ENCODE data around the gene OPRM1.

Gene OPRM1

GRCh38 chr6:154292855-154293519, 253.9 kb downstream of the OPRM1 start:
- ChIA-PET CTCF (no interaction called here), POLR2A (no interaction called here)
- DNase-seq (ENCODE audit: extremely low spot score) = no peak

GRCh38 chr6:154295733-154296132, 256.7 kb downstream of the OPRM1 start:
- no peak for DNase-seq (ENCODE audit: extremely low spot score)
- CTCF ChIA-PET = interaction anchor here (1.6 kb wide), 1 partner anchor 19 kb away, joined by 7 read pairs; no protein-coding TSS in a partner anchor
- TF ChIP-seq CTCF (IDR thresholded peaks at IDR 0.05; ENCODE audit: control extremely low read depth, extremely low read depth, low read depth, missing control alignments) = no peak
- POLR2A ChIA-PET = no interaction called here

More at GRCh38 chr6:154292855-154293519, 253.9 kb downstream of the OPRM1 start:
- no peak for TF ChIP-seq CTCF (IDR thresholded peaks at IDR 0.05; ENCODE audit: control extremely low read depth, extremely low read depth, low read depth, missing control alignments)

Measured in GM10248 (cell line).